Measurements from ENCODE around the gene FRRS1. TPM values are rescaled to one million over a fixed set of nuclear protein-coding genes. Genes with fewer than 3 reads are reported as not detected.

FRRS1 gene
- total RNA-seq, 2 experiments from 2014 or later, result 0.33 to 1.1 TPM

- no peaks in the 10 kb centered on the region for H3K36me3 Mint-ChIP-seq (ENCODE audit: low read depth)
- DNase-seq (no peak), ATAC-seq (ENCODE audit: poor library complexity) (no peak)
- Histone ChIP-seq H3K4me1 (ENCODE audit: insufficient read depth, low read length) (no peaks in the 10 kb centered on the region), H3K4me3 (ENCODE audit: low read length) (no peak overlapping the region), H3K9me3 (ENCODE audit: control insufficient read depth in 1 of 2, insufficient read depth in 1 of 2, low read length in 2 of 2) (no peaks in the 10 kb centered on the region), H3K27ac (ENCODE audit: low read depth in 1 of 2, low read length in 2 of 2) (no peak overlapping the region), H3K36me3 (ENCODE audit: insufficient read depth, low read length) (no peaks in the 10 kb centered on the region), H3K27me3 (ENCODE audit: control insufficient read depth in 1 of 2, insufficient read depth in 2 of 2, low read length in 2 of 2) (peaks cover 0 to 9% of the 10 kb centered on the region in 2 experiments)
- POLR2A ChIA-PET, result no interaction called here
- H3K9me3 Mint-ChIP-seq, result no peaks in the 10 kb centered on the region
- H3K4me3 Mint-ChIP-seq, result no peak overlapping the region
- CTCF ChIA-PET, result no interaction called here
- H3K27me3 Mint-ChIP-seq, result peaks cover 37% of the 10 kb centered on the region
- TF ChIP-seq, protein P1, sequence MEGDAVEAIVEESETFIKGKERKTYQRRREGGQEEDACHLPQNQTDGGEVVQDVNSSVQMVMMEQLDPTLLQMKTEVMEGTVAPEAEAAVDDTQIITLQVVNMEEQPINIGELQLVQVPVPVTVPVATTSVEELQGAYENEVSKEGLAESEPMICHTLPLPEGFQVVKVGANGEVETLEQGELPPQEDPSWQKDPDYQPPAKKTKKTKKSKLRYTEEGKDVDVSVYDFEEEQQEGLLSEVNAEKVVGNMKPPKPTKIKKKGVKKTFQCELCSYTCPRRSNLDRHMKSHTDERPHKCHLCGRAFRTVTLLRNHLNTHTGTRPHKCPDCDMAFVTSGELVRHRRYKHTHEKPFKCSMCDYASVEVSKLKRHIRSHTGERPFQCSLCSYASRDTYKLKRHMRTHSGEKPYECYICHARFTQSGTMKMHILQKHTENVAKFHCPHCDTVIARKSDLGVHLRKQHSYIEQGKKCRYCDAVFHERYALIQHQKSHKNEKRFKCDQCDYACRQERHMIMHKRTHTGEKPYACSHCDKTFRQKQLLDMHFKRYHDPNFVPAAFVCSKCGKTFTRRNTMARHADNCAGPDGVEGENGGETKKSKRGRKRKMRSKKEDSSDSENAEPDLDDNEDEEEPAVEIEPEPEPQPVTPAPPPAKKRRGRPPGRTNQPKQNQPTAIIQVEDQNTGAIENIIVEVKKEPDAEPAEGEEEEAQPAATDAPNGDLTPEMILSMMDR (IDR thresholded peaks at IDR 0.05), result no peak
- no peak overlapping the region for H3K27ac Mint-ChIP-seq
- no peaks in the 10 kb centered on the region for H3K4me1 Mint-ChIP-seq (ENCODE audit: low read depth)
- intact Hi-C loops (cut with DNase I, micrococcal nuclease), result no loop called here
Observed at GRCh38 chr1:99669821-99670220, 96.6 kb downstream of the FRRS1 start.

DNA sequence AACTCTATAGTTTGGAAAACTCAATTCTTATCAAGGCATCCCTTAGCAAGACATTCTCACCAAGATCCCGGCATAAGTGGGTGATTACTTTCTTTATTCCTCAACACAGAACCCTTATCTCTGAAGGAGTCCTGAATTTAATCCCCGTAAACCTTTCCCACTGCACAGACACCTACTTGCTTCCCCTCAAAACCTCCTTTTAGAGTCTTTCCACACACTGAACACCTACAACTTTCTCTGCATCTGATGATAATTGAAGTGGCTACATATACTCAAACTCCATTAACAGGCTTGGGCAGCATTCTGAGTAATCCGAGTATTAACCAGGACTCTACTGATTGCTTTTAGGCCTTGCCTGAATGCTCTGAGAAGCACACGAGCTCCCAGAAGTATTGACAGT is 97.1 kb downstream of the FRRS1 start:
- Mint-ChIP-seq H3K4me1 (ENCODE audit: low read depth) (no peaks in the 10 kb centered on the region), H3K9me3 (no peaks in the 10 kb centered on the region), H3K4me3 (no peak overlapping the region)

GRCh38 chr1:99665212-99665611 is 101.2 kb downstream of the FRRS1 start:
- ATAC-seq (ENCODE audit: poor library complexity) (no peak), DNase-seq (no peak)
- Mint-ChIP-seq H3K27me3 (peaks cover 25% of the 10 kb centered on the region), H3K27ac (no peak overlapping the region), H3K4me3 (no peak overlapping the region), H3K9me3 (no peaks in the 10 kb centered on the region), H3K4me1 (ENCODE audit: low read depth) (no peaks in the 10 kb centered on the region), H3K36me3 (ENCODE audit: low read depth) (no peaks in the 10 kb centered on the region)
- Histone ChIP-seq H3K4me1 (ENCODE audit: insufficient read depth, low read length) (no peaks in the 10 kb centered on the region), H3K9me3 (ENCODE audit: control insufficient read depth in 1 of 2, insufficient read depth in 1 of 2, low read length in 2 of 2) (no peaks in the 10 kb centered on the region), H3K36me3 (ENCODE audit: insufficient read depth, low read length) (no peaks in the 10 kb centered on the region), H3K27ac (ENCODE audit: low read depth in 1 of 2, low read length in 2 of 2) (no peak overlapping the region), H3K4me3 (ENCODE audit: low read length) (no peak overlapping the region), H3K27me3 (ENCODE audit: control insufficient read depth in 1 of 2, insufficient read depth in 2 of 2, low read length in 2 of 2) (peaks cover 0 to 4% of the 10 kb centered on the region in 2 experiments)
- intact Hi-C loops (cut with DNase I, micrococcal nuclease), result no loop called here
- ChIA-PET POLR2A (no interaction called here), CTCF (no interaction called here)
- TF ChIP-seq, protein P1 (IDR thresholded peaks at IDR 0.05), result no peak

More for the DNA sequence above, 97.1 kb downstream of the FRRS1 start:
- ChIA-PET POLR2A (no interaction called here), CTCF (no interaction called here)
- H3K36me3 ChIP-seq (ENCODE audit: insufficient read depth, low read length), result no peaks in the 10 kb centered on the region
- peaks cover 0 to 9% of the 10 kb centered on the region in 2 experiments for H3K27me3 ChIP-seq (ENCODE audit: control insufficient read depth in 1 of 2, insufficient read depth in 2 of 2, low read length in 2 of 2)
- no peak overlapping the region for H3K4me3 ChIP-seq (ENCODE audit: low read length)
- Mint-ChIP-seq H3K27ac (no peak overlapping the region), H3K36me3 (ENCODE audit: low read depth) (no peaks in the 10 kb centered on the region), H3K27me3 (peaks cover 41% of the 10 kb centered on the region)
- H3K9me3 ChIP-seq (ENCODE audit: control insufficient read depth in 1 of 2, insufficient read depth in 1 of 2, low read length in 2 of 2), result no peaks in the 10 kb centered on the region
- ATAC-seq (ENCODE audit: poor library complexity), result no peak
- intact Hi-C loops (cut with DNase I, micrococcal nuclease), result no loop called here
- H3K4me1 ChIP-seq (ENCODE audit: insufficient read depth, low read length), result no peaks in the 10 kb centered on the region
- no peak overlapping the region for H3K27ac ChIP-seq (ENCODE audit: low read depth in 1 of 2, low read length in 2 of 2)
- no peak for DNase-seq
- TF ChIP-seq, protein P1 (IDR thresholded peaks at IDR 0.05), result no peak
